Neural cell (in vitro differentiated cells): ENCODE data around the gene CCDC74B. TPM values are rescaled to one million over a fixed set of nuclear protein-coding genes. Genes with fewer than 3 reads are reported as not detected.
"Not testable (repeated sequence)": the region's sequence is repeated elsewhere in the genome, so short reads cannot be mapped to it uniquely, and the experiment has no call there.

Experiments used
- H2AFZ ChIP-seq: fragments of 200-600, 300-800 bp; sonication (generic), shearing (Covaris generic); 2 replicates; pipeline ENCODE4 v1.6.0; 2014; ENCODE audit warnings: low read depth, mild to moderate bottlenecking, antibody characterized with exemption, low read length, moderate library complexity
- H3F3A ChIP-seq: fragments of 200-600 bp; shearing (Covaris generic); 2 replicates; pipeline ENCODE4 v1.6.1; 2016; ENCODE audit warnings: mild to moderate bottlenecking, moderate library complexity, mixed read lengths, antibody characterized with exemption, low read length; ENCODE audit not compliant: insufficient read depth, poor library complexity, severe bottlenecking
- H3K27ac ChIP-seq: fragments of 200-600, 300-800 bp; sonication (generic), shearing (Covaris generic); 2 replicates; pipeline ENCODE4 v1.5.1; 2014; ENCODE audit warnings: mild to moderate bottlenecking, low read length, moderate library complexity
- H3K27me3 ChIP-seq: fragments of 300-800, 200-600 bp; sonication (generic), shearing (Covaris generic); 2 replicates; pipeline ENCODE4 v1.6.0; 2014; ENCODE audit warnings: mild to moderate bottlenecking, low read depth, low read length, moderate library complexity; ENCODE audit not compliant: insufficient read depth
- H3K36me3 ChIP-seq: fragments of 300-800, 200-600 bp; sonication (generic), shearing (Covaris generic); 2 replicates; pipeline ENCODE4 v1.5.1; 2014; ENCODE audit warnings: mild to moderate bottlenecking, antibody characterized with exemption, low read length, moderate library complexity; ENCODE audit not compliant: insufficient read depth
- H3K4me2 ChIP-seq: fragments of 300-800, 200-600 bp; sonication (generic), shearing (Covaris generic); 2 replicates; pipeline ENCODE4 v1.6.0; 2014; ENCODE audit warnings: mild to moderate bottlenecking, low read length
- H3K4me3 ChIP-seq: fragments of 300-800, 200-600 bp; sonication (generic), shearing (Covaris generic); 2 replicates; pipeline ENCODE4 v1.5.1; 2014; ENCODE audit warnings: mild to moderate bottlenecking, low read length, moderate library complexity
- H3K79me2 ChIP-seq: fragments of 200-600 bp; shearing (Covaris generic); replicated peaks from 2 replicates; pipeline ENCODE4 v1.6.0; 2014; ENCODE audit warnings: mild to moderate bottlenecking, low read length, moderate library complexity; ENCODE audit not compliant: insufficient read depth
- H3K9ac ChIP-seq: fragments of 300-800, 200-600 bp; sonication (generic), shearing (Covaris generic); 2 replicates; pipeline ENCODE4 v1.6.1; 2016; ENCODE audit warnings: mild to moderate bottlenecking, low read length, mixed read lengths
- H3K9me2 ChIP-seq: fragments of 200-600 bp; shearing (Covaris generic); 2 replicates; pipeline ENCODE4 v1.6.1; 2016; ENCODE audit warnings: mild to moderate bottlenecking, low read length, mixed read lengths; ENCODE audit not compliant: insufficient read depth
- H3K9me3 ChIP-seq: fragments of 200-600, 300-800 bp; sonication (generic), shearing (Covaris generic); 2 replicates; pipeline ENCODE4 v1.6.1; 2016; ENCODE audit warnings: mild to moderate bottlenecking, mixed run types, low read length, moderate library complexity, mixed read lengths
- H4K20me1 ChIP-seq: fragments of 200-600 bp; shearing (Covaris generic); 2 replicates; pipeline ENCODE4 v1.6.1; 2016; ENCODE audit warnings: mild to moderate bottlenecking, mixed run types; ENCODE audit not compliant: insufficient read depth
- EP300 ChIP-seq: fragments of 450-650 bp; conservative IDR thresholded peaks from 2 replicates; pipeline ENCODE4 v1.6.1; 2014; ENCODE audit warnings: antibody characterized with exemption, mild to moderate bottlenecking, moderate library complexity; ENCODE audit not compliant: poor library complexity, severe bottlenecking
- EZH2 ChIP-seq: fragments of 200-600, 300-800 bp; shearing (Covaris generic), sonication (generic); IDR thresholded peaks from 2 replicates; pipeline ENCODE4 v1.6.1; 2014; ENCODE audit warnings: antibody characterized with exemption, low read length, borderline replicate concordance, mild to moderate bottlenecking; ENCODE audit not compliant: insufficient read depth, poor library complexity, severe bottlenecking
- MXI1 ChIP-seq: fragments of 450-650 bp; conservative IDR thresholded peaks from 2 replicates; pipeline ENCODE4 v1.6.1; 2014; ENCODE audit warnings: antibody characterized with exemption, mild to moderate bottlenecking; ENCODE audit not compliant: poor library complexity, severe bottlenecking
- POLR2AphosphoS5 ChIP-seq: IDR thresholded peaks from 2 replicates; pipeline ENCODE4 v1.6.1; 2012
- RAD21 ChIP-seq: fragments of 450-650 bp; conservative IDR thresholded peaks from 2 replicates; pipeline ENCODE4 v1.6.1; 2014; ENCODE audit warnings: antibody characterized with exemption, mild to moderate bottlenecking, moderate library complexity
- SMC3 ChIP-seq: fragments of 450-650 bp; conservative IDR thresholded peaks from 2 replicates; pipeline ENCODE4 v1.6.1; 2014; ENCODE audit warnings: antibody characterized with exemption, mild to moderate bottlenecking, moderate library complexity; ENCODE audit not compliant: poor library complexity
- TAF1 ChIP-seq: IDR thresholded peaks from 2 replicates; pipeline ENCODE4 v1.6.1; 2012; ENCODE audit warnings: low read depth
- polyA plus RNA-seq: library from polyadenylated mRNA; depleted of rRNA; stranded (reverse); fragments of >200 nt; gene quantifications from 2 replicates; pipeline ENCODE4 v1.2.3, GENCODE V29; 2014
- TF ChIP-seq, protein P1 (sequence below): IDR thresholded peaks from 2 replicates; pipeline ENCODE4 v1.6.1; 2012; ENCODE audit warnings: borderline replicate concordance
- TF ChIP-seq, protein P2 (sequence below): fragments of 450-650 bp; IDR thresholded peaks from 2 replicates; pipeline ENCODE4 v1.5.1; 2014; ENCODE audit warnings: antibody characterized with exemption, mild to moderate bottlenecking, moderate library complexity; ENCODE audit not compliant: poor library complexity, severe bottlenecking

The CCDC74B gene
- polyA plus RNA-seq, 1 donor from 2014 or later, result 24.2 TPM

DNA sequence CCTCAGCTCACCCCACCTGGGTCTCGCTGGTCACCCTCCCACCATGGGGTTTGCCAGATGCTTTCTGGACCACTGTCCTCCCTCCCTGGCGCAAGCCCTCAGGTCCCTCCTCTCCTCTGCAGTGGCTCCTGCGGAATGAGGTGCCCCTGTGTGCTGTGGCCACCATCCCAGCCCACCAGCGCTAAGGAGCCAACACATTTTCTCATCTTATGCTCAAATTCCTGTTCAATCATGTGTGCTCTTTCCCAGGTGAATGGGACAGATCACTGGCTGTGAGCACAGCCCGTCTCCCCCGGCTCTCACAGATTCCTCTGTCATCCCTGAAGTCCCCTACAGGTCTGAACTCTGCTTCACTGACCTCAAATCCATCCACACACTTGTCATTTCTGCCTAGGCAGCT lies 15.2 kb upstream of the CCDC74B start:
- Histone ChIP-seq H3K9me2 (no peaks in the 10 kb centered on the region), H3K36me3 (no peaks in the 10 kb centered on the region), H3K4me2 (no peak overlapping the region), H3K4me3 (no peak overlapping the region), H3K79me2 (no peaks in the 10 kb centered on the region), H3F3A (no peaks in the 10 kb centered on the region), H3K27me3 (no peaks in the 10 kb centered on the region), H4K20me1 (no peaks in the 10 kb centered on the region), H3K9ac (no peak overlapping the region), H3K27ac (no peak overlapping the region), H3K9me3 (no peaks in the 10 kb centered on the region), H2AFZ (no peak overlapping the region)
- TF ChIP-seq POLR2AphosphoS5, result no peak
- TF ChIP-seq, protein P1, sequence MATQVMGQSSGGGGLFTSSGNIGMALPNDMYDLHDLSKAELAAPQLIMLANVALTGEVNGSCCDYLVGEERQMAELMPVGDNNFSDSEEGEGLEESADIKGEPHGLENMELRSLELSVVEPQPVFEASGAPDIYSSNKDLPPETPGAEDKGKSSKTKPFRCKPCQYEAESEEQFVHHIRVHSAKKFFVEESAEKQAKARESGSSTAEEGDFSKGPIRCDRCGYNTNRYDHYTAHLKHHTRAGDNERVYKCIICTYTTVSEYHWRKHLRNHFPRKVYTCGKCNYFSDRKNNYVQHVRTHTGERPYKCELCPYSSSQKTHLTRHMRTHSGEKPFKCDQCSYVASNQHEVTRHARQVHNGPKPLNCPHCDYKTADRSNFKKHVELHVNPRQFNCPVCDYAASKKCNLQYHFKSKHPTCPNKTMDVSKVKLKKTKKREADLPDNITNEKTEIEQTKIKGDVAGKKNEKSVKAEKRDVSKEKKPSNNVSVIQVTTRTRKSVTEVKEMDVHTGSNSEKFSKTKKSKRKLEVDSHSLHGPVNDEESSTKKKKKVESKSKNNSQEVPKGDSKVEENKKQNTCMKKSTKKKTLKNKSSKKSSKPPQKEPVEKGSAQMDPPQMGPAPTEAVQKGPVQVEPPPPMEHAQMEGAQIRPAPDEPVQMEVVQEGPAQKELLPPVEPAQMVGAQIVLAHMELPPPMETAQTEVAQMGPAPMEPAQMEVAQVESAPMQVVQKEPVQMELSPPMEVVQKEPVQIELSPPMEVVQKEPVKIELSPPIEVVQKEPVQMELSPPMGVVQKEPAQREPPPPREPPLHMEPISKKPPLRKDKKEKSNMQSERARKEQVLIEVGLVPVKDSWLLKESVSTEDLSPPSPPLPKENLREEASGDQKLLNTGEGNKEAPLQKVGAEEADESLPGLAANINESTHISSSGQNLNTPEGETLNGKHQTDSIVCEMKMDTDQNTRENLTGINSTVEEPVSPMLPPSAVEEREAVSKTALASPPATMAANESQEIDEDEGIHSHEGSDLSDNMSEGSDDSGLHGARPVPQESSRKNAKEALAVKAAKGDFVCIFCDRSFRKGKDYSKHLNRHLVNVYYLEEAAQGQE, result no peak
- no peak for TF ChIP-seq SMC3
- no peak for TF ChIP-seq RAD21

DNA sequence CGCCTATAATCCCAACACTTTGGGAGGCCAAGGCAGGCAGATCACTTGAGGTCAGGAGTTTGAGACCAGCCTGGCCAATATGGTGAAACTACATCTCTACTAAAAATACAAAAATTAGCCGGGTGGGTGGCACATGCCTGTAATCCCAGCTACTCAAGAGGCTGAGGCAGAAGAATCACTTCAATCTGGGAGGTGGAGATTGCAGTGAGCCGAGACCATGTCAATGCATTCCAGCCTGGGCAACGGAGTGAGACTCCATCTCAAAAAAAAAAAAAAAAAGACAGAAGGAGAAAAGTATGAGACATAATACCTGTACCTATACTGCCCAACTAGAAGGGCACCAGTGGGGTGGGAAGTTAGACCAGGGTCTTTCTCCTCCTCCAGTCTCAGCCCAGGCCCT lies 14.5 kb upstream of the CCDC74B start:
- H3F3A ChIP-seq, H3K9ac ChIP-seq, H3K27ac ChIP-seq, H3K4me3 ChIP-seq, H2AFZ ChIP-seq, H4K20me1 ChIP-seq, H3K4me2 ChIP-seq, H3K79me2 ChIP-seq, H3K9me3 ChIP-seq, H3K36me3 ChIP-seq, H3K27me3 ChIP-seq, H3K9me2 ChIP-seq: not testable (repeated sequence)

DNA sequence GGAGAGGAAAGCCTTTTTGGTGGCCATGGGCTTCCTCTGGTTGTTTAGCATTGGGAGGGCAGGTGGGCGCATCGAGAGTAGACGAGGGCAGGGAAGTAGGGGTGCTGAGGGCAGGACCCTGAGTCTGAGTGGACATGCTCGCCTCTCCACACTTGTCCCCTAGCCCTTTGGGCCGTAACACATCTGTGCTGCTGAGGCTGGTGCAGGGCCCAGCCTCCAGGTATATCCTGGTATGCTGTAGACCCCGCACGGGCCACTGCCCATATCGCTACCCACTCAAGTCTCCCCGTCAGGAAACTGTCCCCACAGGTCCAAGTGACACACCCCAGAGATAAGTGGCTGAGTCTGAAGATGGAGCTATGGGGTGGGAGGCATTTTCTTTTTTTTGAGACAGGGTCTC lies 13.7 kb upstream of the CCDC74B start:
- Histone ChIP-seq H2AFZ (no peak overlapping the region), H3K27ac (no peak overlapping the region), H3K9me3 (no peaks in the 10 kb centered on the region), H3K4me3 (no peak overlapping the region), H3K9ac (no peak overlapping the region), H3K27me3 (no peaks in the 10 kb centered on the region), H4K20me1 (no peaks in the 10 kb centered on the region), H3F3A (no peaks in the 10 kb centered on the region), H3K79me2 (no peaks in the 10 kb centered on the region), H3K4me2 (no peak overlapping the region), H3K36me3 (no peaks in the 10 kb centered on the region), H3K9me2 (no peaks in the 10 kb centered on the region)
- no peak for TF ChIP-seq EP300
- TF ChIP-seq EZH2, result no peak
- TF ChIP-seq TAF1, result no peak
- TF ChIP-seq MXI1, result no peak
- TF ChIP-seq SMC3, result no peak
- TF ChIP-seq, protein P1, result no peak
- TF ChIP-seq RAD21, result no peak
- TF ChIP-seq, protein P2, sequence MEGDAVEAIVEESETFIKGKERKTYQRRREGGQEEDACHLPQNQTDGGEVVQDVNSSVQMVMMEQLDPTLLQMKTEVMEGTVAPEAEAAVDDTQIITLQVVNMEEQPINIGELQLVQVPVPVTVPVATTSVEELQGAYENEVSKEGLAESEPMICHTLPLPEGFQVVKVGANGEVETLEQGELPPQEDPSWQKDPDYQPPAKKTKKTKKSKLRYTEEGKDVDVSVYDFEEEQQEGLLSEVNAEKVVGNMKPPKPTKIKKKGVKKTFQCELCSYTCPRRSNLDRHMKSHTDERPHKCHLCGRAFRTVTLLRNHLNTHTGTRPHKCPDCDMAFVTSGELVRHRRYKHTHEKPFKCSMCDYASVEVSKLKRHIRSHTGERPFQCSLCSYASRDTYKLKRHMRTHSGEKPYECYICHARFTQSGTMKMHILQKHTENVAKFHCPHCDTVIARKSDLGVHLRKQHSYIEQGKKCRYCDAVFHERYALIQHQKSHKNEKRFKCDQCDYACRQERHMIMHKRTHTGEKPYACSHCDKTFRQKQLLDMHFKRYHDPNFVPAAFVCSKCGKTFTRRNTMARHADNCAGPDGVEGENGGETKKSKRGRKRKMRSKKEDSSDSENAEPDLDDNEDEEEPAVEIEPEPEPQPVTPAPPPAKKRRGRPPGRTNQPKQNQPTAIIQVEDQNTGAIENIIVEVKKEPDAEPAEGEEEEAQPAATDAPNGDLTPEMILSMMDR, result no peak
- TF ChIP-seq POLR2AphosphoS5, result no peak

DNA sequence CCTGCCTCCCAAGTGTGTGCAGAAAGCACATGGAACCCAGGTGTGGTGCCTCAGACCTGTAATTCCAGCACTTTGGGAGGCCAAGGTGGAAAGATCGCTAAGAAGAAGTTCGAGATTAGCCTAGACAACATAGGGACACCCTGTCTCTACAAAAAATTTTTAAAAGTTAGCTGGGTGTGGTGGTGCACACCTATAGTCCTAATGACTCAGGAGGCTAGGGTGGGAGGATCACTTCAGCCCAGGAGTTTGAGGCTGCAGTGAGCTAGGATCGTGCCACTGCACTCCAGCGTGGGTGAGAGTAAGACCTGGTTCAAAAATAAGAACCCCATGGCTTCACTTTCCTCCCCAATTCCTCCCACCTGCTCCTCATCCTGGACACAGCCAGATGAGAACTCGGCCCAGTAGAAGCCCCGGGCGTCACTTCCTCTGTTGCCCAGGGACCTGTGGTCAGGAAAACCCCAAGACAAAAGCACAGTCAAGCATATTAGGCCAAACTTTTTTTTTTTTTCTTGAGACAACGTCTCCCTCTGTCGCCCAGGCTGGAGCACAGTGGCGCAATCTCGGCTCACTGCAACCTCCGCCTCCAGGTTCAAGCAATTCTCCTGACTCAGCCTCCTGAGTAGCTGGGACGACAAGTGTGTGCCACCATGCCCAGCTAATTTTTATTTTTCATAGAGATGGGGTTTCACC lies 13.1 kb upstream of the CCDC74B start:
- H3K79me2 ChIP-seq, H4K20me1 ChIP-seq, H2AFZ ChIP-seq, H3K9me3 ChIP-seq, H3K9ac ChIP-seq, H3K27me3 ChIP-seq, H3K36me3 ChIP-seq, H3K27ac ChIP-seq, H3F3A ChIP-seq, H3K4me2 ChIP-seq, H3K4me3 ChIP-seq, H3K9me2 ChIP-seq: not testable (repeated sequence)
